Peyer's patch (tissue), 4 donors: Measurements from ENCODE around the gene EPHA10.

Experiments
- CTCF ChIP-seq, 6 experiments: fragments of 450-650 bp in 4 of 6; fragments of 200-600 bp in 2 of 6; sonication (generic) in 1 of 6; IDR thresholded peaks; one replicate each; pipeline ENCODE4 v1.5.1; 2017 to 2019; ENCODE audit warnings: antibody characterized with exemption in 6 of 6, mild to moderate bottlenecking in 3 of 6, moderate library complexity in 1 of 6
- POLR2A ChIP-seq, 2 donors: fragments of 450-650 bp; IDR thresholded peaks; one replicate each; pipeline ENCODE4 v1.5.1; 2017; ENCODE audit warnings: antibody characterized with exemption in 2 of 2, mild to moderate bottlenecking in 2 of 2, moderate library complexity in 2 of 2

- TF ChIP-seq POLR2A (IDR thresholded peaks at IDR 0.05) = no peak
- no peak for TF ChIP-seq CTCF (IDR thresholded peaks at IDR 0.05)
These were observed 45.2 kb downstream of the EPHA10 start for GRCh38 chr1:37719572-37720195.
